CD14-positive monocyte (primary cell): ENCODE data around the gene ADAMTS13. TPM values are rescaled to one million over a fixed set of nuclear protein-coding genes. Genes with fewer than 3 reads are reported as not detected.

Experiments
- DNase-seq, 3 donors: peaks; one replicate each; pipeline ENCODE4 v3.0.0-alpha.2; 2011 to 2022
- H2AFZ ChIP-seq: 2 replicates; pipeline ENCODE4 v1.6.0; 2012; ENCODE audit warnings: mild to moderate bottlenecking, low read depth, low read length, inconsistent platforms; ENCODE audit not compliant: insufficient read depth, poor library complexity, severe bottlenecking
- H3K27ac ChIP-seq, 2 donors: 1 replicate in 1 of 2; 2 replicates in 1 of 2; pipeline ENCODE4 v1.5.1; 2012 to 2013; ENCODE audit warnings: low read length in 2 of 2, control low read depth in 1 of 2, inconsistent platforms in 1 of 2, low read depth in 1 of 2, mild to moderate bottlenecking in 1 of 2
- H3K27me3 ChIP-seq, 2 donors: one replicate each; pipeline versions ENCODE4 v1.6.0 to v1.6.1; 2011 to 2013; ENCODE audit warnings: low read length in 2 of 2; ENCODE audit not compliant: control insufficient read depth in 2 of 2, insufficient read depth in 2 of 2
- H3K36me3 ChIP-seq, 2 donors: replicated peaks in 1 of 2; 1 replicate in 1 of 2; 2 replicates in 1 of 2; pipeline versions ENCODE4 v1.5.1 to v1.6.1; 2012 to 2013; ENCODE audit warnings: low read length in 2 of 2, control low read depth in 1 of 2, inconsistent platforms in 1 of 2, mild to moderate bottlenecking in 1 of 2; ENCODE audit not compliant: insufficient read depth in 2 of 2, control insufficient read depth in 1 of 2
- H3K4me1 ChIP-seq, 2 donors: 1 replicate in 1 of 2; 2 replicates in 1 of 2; pipeline versions ENCODE4 v1.5.1 to v1.6.1; 2012 to 2013; ENCODE audit warnings: low read length in 2 of 2, control low read depth in 1 of 2, inconsistent platforms in 1 of 2, mild to moderate bottlenecking in 1 of 2, moderate library complexity in 1 of 2; ENCODE audit not compliant: insufficient read depth in 2 of 2, control insufficient read depth in 1 of 2
- H3K4me2 ChIP-seq: replicated peaks from 2 replicates; pipeline ENCODE3; 2012; ENCODE audit warnings: low read length, moderate library complexity, mild to moderate bottlenecking; ENCODE audit not compliant: poor library complexity, severe bottlenecking; ENCODE audit errors: extremely low read depth
- H3K4me3 ChIP-seq, 3 experiments: fragments of 200-600 bp in 1 of 3; sonication (generic) in 1 of 3; replicated peaks in 1 of 3; 1 replicate in 2 of 3; 2 replicates in 1 of 3; pipeline ENCODE4 v1.5.1; 2011 to 2013; ENCODE audit warnings: low read length in 3 of 3, mild to moderate bottlenecking in 3 of 3, control low read depth in 2 of 3, low read depth in 2 of 3, inconsistent platforms in 1 of 3, moderate library complexity in 1 of 3
- H3K79me2 ChIP-seq: 2 replicates; pipeline ENCODE4 v1.6.0; 2012; ENCODE audit warnings: mild to moderate bottlenecking, control low read depth, inconsistent platforms, low read length, moderate library complexity; ENCODE audit not compliant: insufficient read depth
- H3K9ac ChIP-seq: 2 replicates; pipeline ENCODE4 v1.6.0; 2017; ENCODE audit warnings: low read length, mild to moderate bottlenecking; ENCODE audit not compliant: insufficient read depth, poor library complexity, severe bottlenecking
- H3K9me3 ChIP-seq, 2 donors: replicated peaks in 1 of 2; 1 replicate in 1 of 2; 2 replicates in 1 of 2; pipeline versions ENCODE4 v1.5.1 to v1.6.1; 2012 to 2013; ENCODE audit warnings: low read length in 2 of 2, control low read depth in 1 of 2; ENCODE audit not compliant: control insufficient read depth in 1 of 2, insufficient read depth in 1 of 2
- H4K20me1 ChIP-seq: 2 replicates; pipeline ENCODE4 v1.6.0; 2012; ENCODE audit warnings: mild to moderate bottlenecking, low read length, control low read depth, moderate library complexity; ENCODE audit not compliant: insufficient read depth
- H3K27ac Mint-ChIP-seq, 7 donors: one replicate each; pipeline ENCODE4 v1.8.0; 2020; ENCODE audit warnings: mild to moderate bottlenecking in 7 of 7, mixed read lengths in 7 of 7, moderate library complexity in 6 of 7, inconsistent platforms in 2 of 7
- H3K27me3 Mint-ChIP-seq, 3 donors: one replicate each; pipeline ENCODE4 v1.8.0; 2021 to 2022; ENCODE audit warnings: low read depth in 3 of 3, mild to moderate bottlenecking in 3 of 3, mixed read lengths in 3 of 3, moderate library complexity in 3 of 3, inconsistent platforms in 1 of 3
- H3K36me3 Mint-ChIP-seq, 2 donors: one replicate each; pipeline ENCODE4 v1.8.0; 2020; ENCODE audit warnings: mixed read lengths in 2 of 2, inconsistent platforms in 1 of 2, mild to moderate bottlenecking in 1 of 2
- H3K4me1 Mint-ChIP-seq: one replicate; pipeline ENCODE4 v1.8.0; 2020; ENCODE audit warnings: mild to moderate bottlenecking, mixed read lengths
- H3K4me3 Mint-ChIP-seq, 2 donors: one replicate each; pipeline ENCODE4 v1.8.0; 2020; ENCODE audit warnings: mild to moderate bottlenecking in 2 of 2, mixed read lengths in 2 of 2, moderate library complexity in 1 of 2
- H3K9me3 Mint-ChIP-seq, 7 donors: one replicate each; pipeline ENCODE4 v1.8.0; 2020 to 2022; ENCODE audit warnings: mixed read lengths in 7 of 7, mild to moderate bottlenecking in 6 of 7, moderate library complexity in 6 of 7, inconsistent platforms in 2 of 7
- CTCF ChIP-seq: fragments of 200-600 bp; IDR thresholded peaks from one replicate; pipeline ENCODE4 v1.8.0; 2022; ENCODE audit warnings: antibody characterized with exemption, mild to moderate bottlenecking
- WGBS: methylation state at CpG from one replicate; pipeline ENCODE4 v1.1.5; 2013; ENCODE audit warnings: missing lambda C conversion rate; ENCODE audit not compliant: insufficient coverage; 5-methylcytosine and 5-hydroxymethylcytosine counted together
- intact Hi-C, 2 donors: fragments of 100-400 bp; cut with micrococcal nuclease; formaldehyde crosslinking; loops; one replicate each; pipeline versions ENCODE4 v1.15.0 to v1.15.1; 2023
- polyA plus RNA-seq, 3 donors: library from polyadenylated mRNA; depleted of rRNA in 1 of 3; unstranded in 2 of 3; stranded (reverse) in 1 of 3; fragments of 300-500 nt in 2 of 3; fragments of >200 nt in 1 of 3; fragmentation: Illumina TruSeq in 2 of 3; gene quantifications; 1 replicate in 2 of 3; 2 replicates in 1 of 3; pipeline ENCODE4 v1.2.3, GENCODE V29; 2012 to 2021

The ADAMTS13 gene
- polyA plus RNA-seq, 3 donors = 0.77 TPM; not detected in 2

GRCh38 chr9:133445293-133445969 lies 23.3 kb downstream of the ADAMTS13 start:
- H3K27ac Mint-ChIP-seq = no peak overlapping the region
- no peaks in the 10 kb centered on the region for H3K79me2 ChIP-seq
- H3K4me2 ChIP-seq = no peak overlapping the region
- H2AFZ ChIP-seq = no peak overlapping the region
- intact Hi-C loops = no loop called here
- H3K4me3 Mint-ChIP-seq = no peak overlapping the region
- no peaks in the 10 kb centered on the region for H3K9me3 Mint-ChIP-seq
- H3K27me3 ChIP-seq = no peaks in the 10 kb centered on the region
- no peak overlapping the region for H3K4me3 ChIP-seq
- no peaks in the 10 kb centered on the region for H3K9me3 ChIP-seq
- no peaks in the 10 kb centered on the region for H4K20me1 ChIP-seq
- H3K36me3 ChIP-seq = no peaks in the 10 kb centered on the region
- H3K36me3 Mint-ChIP-seq = no peaks in the 10 kb centered on the region
- DNase-seq = no peak
- no peaks in the 10 kb centered on the region for H3K4me1 ChIP-seq
- no peaks in the 10 kb centered on the region for H3K4me1 Mint-ChIP-seq
- no peak overlapping the region for H3K27ac ChIP-seq
- TF ChIP-seq CTCF = no peak
- H3K27me3 Mint-ChIP-seq = peaks cover 3 to 9% (median 7%) of the 10 kb centered on the region in 3 donors
- WGBS = 91% methylated on average over 22 of the region's 23 CpGs
- no peak overlapping the region for H3K9ac ChIP-seq

GRCh38 chr9:133448487-133448972 lies 26.4 kb downstream of the ADAMTS13 start:
- Histone ChIP-seq H3K79me2 (no peaks in the 10 kb centered on the region), H3K4me1 (no peaks in the 10 kb centered on the region), H3K4me2 (no peak overlapping the region), H3K4me3 (no peak overlapping the region), H3K36me3 (no peaks in the 10 kb centered on the region), H2AFZ (no peak overlapping the region), H3K27ac (no peak overlapping the region), H3K9ac (no peak overlapping the region), H3K27me3 (no peaks in the 10 kb centered on the region), H3K9me3 (no peaks in the 10 kb centered on the region), H4K20me1 (no peaks in the 10 kb centered on the region)
- H3K4me3 Mint-ChIP-seq = no peak overlapping the region
- peaks cover 3 to 15% (median 3%) of the 10 kb centered on the region in 3 donors for H3K27me3 Mint-ChIP-seq
- no peaks in the 10 kb centered on the region for H3K36me3 Mint-ChIP-seq
- intact Hi-C loops = no loop called here
- no peaks in the 10 kb centered on the region for H3K9me3 Mint-ChIP-seq
- 92% methylated on average over 9 of the region's 13 CpGs for WGBS
- no peak for TF ChIP-seq CTCF
- DNase-seq = no peak
- no peaks in the 10 kb centered on the region for H3K4me1 Mint-ChIP-seq
- H3K27ac Mint-ChIP-seq = no peak overlapping the region
